ENCODE data around the gene MRAS. TPM values are rescaled to one million over a fixed set of nuclear protein-coding genes. Genes with fewer than 3 reads are reported as not detected.

The MRAS gene
- total RNA-seq, 1 experiment from 2014 or later = 13.2 TPM

DNA sequence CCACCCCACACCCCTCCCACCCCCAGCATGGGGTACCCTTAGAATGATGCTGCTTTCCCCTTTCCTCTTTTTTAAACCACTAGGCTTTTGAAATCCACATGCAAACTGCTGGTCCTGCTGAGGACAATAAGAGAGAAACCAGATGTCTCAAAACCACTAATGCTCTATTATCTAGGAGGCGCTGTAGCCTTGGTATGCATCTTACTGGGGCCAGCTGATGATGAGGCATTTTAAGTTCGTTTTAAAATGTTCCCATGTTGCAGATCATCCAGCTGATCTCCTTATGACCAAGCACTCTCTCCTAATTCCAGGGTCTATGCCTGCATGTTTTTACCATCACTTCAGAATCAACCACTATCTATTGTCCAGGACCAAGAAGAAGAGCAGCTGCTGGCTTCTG is 20.0 kb upstream of the MRAS start:
- Mint-ChIP-seq H3K27ac (ENCODE audit: unreplicated experiment) (no peak overlapping the region), H3K4me1 (ENCODE audit: low read depth, unreplicated experiment) (peaks cover 7% of the 10 kb centered on the region), H3K36me3 (ENCODE audit: insufficient read depth, unreplicated experiment) (peaks cover 12% of the 10 kb centered on the region), H3K9me3 (ENCODE audit: low read depth, unreplicated experiment) (no peaks in the 10 kb centered on the region), H3K27me3 (ENCODE audit: unreplicated experiment) (peaks cover 8% of the 10 kb centered on the region), H3K4me3 (ENCODE audit: low read depth, unreplicated experiment) (peak overlapping the region; percentile 78)
- CTCF ChIA-PET = interaction anchor here (0.6 to 1.1 kb wide), 3 partner anchors 27 to 359 kb away, joined by 3 to 4 read pairs (median 4); no protein-coding TSS in a partner anchor
- no TSS peak for BruUV-seq (replicated peaks)
- DNase-seq = no peak
- intact Hi-C loops (cut with micrococcal nuclease; ENCODE audit: unreplicated experiment) = no loop called here
- TF ChIP-seq, protein P1, sequence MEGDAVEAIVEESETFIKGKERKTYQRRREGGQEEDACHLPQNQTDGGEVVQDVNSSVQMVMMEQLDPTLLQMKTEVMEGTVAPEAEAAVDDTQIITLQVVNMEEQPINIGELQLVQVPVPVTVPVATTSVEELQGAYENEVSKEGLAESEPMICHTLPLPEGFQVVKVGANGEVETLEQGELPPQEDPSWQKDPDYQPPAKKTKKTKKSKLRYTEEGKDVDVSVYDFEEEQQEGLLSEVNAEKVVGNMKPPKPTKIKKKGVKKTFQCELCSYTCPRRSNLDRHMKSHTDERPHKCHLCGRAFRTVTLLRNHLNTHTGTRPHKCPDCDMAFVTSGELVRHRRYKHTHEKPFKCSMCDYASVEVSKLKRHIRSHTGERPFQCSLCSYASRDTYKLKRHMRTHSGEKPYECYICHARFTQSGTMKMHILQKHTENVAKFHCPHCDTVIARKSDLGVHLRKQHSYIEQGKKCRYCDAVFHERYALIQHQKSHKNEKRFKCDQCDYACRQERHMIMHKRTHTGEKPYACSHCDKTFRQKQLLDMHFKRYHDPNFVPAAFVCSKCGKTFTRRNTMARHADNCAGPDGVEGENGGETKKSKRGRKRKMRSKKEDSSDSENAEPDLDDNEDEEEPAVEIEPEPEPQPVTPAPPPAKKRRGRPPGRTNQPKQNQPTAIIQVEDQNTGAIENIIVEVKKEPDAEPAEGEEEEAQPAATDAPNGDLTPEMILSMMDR (IDR thresholded peaks at IDR 0.05; ENCODE audit: unreplicated experiment) = no peak

DNA sequence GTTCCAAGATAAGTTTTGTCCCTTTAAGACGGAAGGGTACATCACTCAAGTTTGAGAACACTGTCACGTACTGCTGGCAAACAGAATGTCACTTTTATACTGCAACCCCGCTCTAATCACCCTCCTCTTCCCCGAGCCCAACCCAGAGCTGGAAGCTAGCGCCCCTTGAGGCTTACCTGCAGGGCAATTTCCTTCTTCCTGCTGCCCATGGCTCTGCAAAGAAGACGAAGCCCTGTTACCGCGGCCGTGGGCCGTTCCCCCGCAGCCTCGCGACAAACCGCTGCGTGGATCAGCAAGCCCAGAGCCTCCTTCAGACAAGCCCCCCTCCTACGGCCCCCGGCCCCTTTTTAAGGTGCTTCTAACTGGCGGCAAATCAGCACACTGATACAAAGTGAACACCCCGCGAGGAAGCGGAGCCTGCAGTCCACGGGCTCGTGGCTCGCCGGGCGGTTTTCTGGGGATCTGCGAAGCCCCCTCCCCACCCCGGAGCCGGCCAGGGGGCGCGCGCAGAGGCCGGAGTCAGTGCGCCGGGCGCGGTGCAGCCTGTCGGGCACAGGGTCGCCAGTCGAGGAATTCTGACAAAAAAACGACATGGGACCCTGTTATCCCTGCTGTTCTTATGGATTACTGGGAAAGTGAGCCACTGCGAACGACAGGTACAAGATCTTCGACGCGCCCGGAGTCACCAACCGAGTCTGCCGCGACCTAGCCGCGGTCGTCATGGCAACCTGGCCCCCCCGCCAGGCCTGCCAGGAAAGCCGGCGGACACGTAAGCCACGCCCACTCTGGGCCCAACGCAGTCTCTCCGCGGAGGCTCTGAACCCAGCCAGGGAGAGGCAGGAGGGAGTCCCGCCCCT is 19.0 kb upstream of the MRAS start, which contains the start of gene NME9:
TSS of gene NME9 (minus strand) at position 725 of the 857 bp plus-strand sequence. CDS start at position 209, 516 bp downstream.
- DNase-seq = peak; percentile 99
- BruUV-seq (replicated peaks) = no TSS peak
- Mint-ChIP-seq H3K36me3 (ENCODE audit: insufficient read depth, unreplicated experiment) (peaks cover 12% of the 10 kb centered on the region), H3K27me3 (ENCODE audit: unreplicated experiment) (peaks cover 5% of the 10 kb centered on the region), H3K4me1 (ENCODE audit: low read depth, unreplicated experiment) (peaks cover 7% of the 10 kb centered on the region), H3K27ac (ENCODE audit: unreplicated experiment) (peak within 1 kb of the TSS; percentile 79), H3K4me3 (ENCODE audit: low read depth, unreplicated experiment) (peak within 1 kb of the TSS; percentile 78), H3K9me3 (ENCODE audit: low read depth, unreplicated experiment) (no peaks in the 10 kb centered on the region)
- intact Hi-C loops (cut with micrococcal nuclease; ENCODE audit: unreplicated experiment) = no loop called here
- CTCF ChIA-PET = interaction anchor here (0.5 to 1.1 kb wide), 5 partner anchors 18 to 153 kb away, joined by 3 to 4 read pairs (median 3); partner anchors contain the start of gene MRAS
- TF ChIP-seq, protein P1 (IDR thresholded peaks at IDR 0.05; ENCODE audit: unreplicated experiment) = peak; percentile 78

DNA sequence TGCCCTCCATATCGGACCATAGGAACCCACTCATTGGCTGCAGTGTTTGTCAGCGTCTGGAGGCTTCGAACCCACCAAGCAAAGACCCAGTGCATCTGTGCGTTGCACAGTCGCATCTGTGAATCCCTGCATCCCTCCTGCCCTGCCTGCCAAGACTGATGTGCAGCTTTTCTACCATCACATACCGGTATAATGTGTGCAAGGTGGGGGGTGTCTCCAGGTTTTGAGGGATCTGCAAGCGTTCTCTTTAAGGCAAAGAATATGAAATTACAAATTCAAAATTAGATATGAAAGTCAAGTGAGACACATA is 18.4 kb upstream of the MRAS start:
- Mint-ChIP-seq H3K27me3 (ENCODE audit: unreplicated experiment) (peaks cover 10% of the 10 kb centered on the region), H3K27ac (ENCODE audit: unreplicated experiment) (peak overlapping the region; percentile 79), H3K9me3 (ENCODE audit: low read depth, unreplicated experiment) (no peaks in the 10 kb centered on the region), H3K4me1 (ENCODE audit: low read depth, unreplicated experiment) (peaks cover 7% of the 10 kb centered on the region), H3K4me3 (ENCODE audit: low read depth, unreplicated experiment) (peak overlapping the region; percentile 78), H3K36me3 (ENCODE audit: insufficient read depth, unreplicated experiment) (peaks cover 12% of the 10 kb centered on the region)
- DNase-seq = no peak
- TF ChIP-seq, protein P1 (IDR thresholded peaks at IDR 0.05; ENCODE audit: unreplicated experiment) = no peak
- intact Hi-C loops (cut with micrococcal nuclease; ENCODE audit: unreplicated experiment) = loop anchor here (5.0 to 10.0 kb wide), 5 partner anchors 87 to 592 kb away; partner anchors contain the start of gene CEP70
- BruUV-seq (replicated peaks) = no TSS peak
- CTCF ChIA-PET = interaction anchor here (0.5 kb wide), 1 partner anchor 152 kb away, joined by 3 read pairs; no protein-coding TSS in a partner anchor

DNA sequence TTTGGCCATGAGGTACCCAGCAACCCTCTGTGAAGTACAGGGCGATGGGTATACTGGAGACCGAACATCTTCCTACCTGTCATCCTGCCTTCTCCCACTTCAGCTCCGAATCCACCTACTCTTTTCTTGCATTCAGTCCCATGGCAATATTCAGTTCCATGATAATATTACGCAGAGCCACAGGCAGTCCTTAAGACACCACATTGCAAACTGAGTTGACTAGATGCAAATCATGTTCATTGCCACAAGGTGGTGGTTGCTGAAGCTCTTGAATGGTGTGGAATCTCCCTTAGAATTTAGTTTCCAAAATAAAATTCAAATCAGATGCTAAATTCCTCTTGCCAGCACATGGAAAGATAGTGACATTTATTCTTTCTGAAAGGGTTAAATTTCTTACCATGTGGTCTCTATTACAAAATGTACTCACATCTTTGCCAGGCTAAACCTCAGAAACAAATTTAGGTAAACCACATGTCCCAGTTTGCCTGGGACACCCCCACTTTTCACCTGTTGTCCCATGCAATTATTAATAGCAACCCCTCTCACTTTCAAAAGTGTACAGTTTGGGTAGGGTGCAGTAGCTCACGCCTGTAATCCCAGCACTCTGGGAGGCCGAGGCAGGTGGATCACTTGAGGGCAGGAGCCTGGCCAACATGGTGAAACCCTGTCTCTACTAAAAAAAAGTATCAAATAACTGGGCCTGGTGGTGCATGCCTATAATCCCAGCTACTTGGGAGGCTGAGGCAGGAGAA is 17.1 kb upstream of the MRAS start:
- H3K4me1 Mint-ChIP-seq (ENCODE audit: low read depth, unreplicated experiment) = peaks cover 7% of the 10 kb centered on the region
- no TSS peak for BruUV-seq (replicated peaks)
- peaks cover 12% of the 10 kb centered on the region for H3K36me3 Mint-ChIP-seq (ENCODE audit: insufficient read depth, unreplicated experiment)
- CTCF ChIA-PET = interaction anchor here (0.6 kb wide), 2 partner anchors 59 to 86 kb away, joined by 3 to 4 read pairs; no protein-coding TSS in a partner anchor
- no peak overlapping the region for H3K4me3 Mint-ChIP-seq (ENCODE audit: low read depth, unreplicated experiment)
- H3K27ac Mint-ChIP-seq (ENCODE audit: unreplicated experiment) = no peak overlapping the region
- intact Hi-C loops (cut with micrococcal nuclease; ENCODE audit: unreplicated experiment) = loop anchor here (5.0 to 10.0 kb wide), 5 partner anchors 86 to 591 kb away; partner anchors contain the start of gene CEP70
- TF ChIP-seq, protein P1 (IDR thresholded peaks at IDR 0.05; ENCODE audit: unreplicated experiment) = peak; percentile 10
- peaks cover 20% of the 10 kb centered on the region for H3K27me3 Mint-ChIP-seq (ENCODE audit: unreplicated experiment)
- DNase-seq = no peak
- H3K9me3 Mint-ChIP-seq (ENCODE audit: low read depth, unreplicated experiment) = no peaks in the 10 kb centered on the region

All from Calu3 (cell line).